HEK293 (cell line): ENCODE data around the gene RNF144A.

ENCODE experiments used
- HOXA7 ChIP-seq: sonication (generic); formaldehyde crosslinking; IDR thresholded peaks from 2 replicates; pipeline ENCODE4 v1.8.1; 2022; ENCODE audit warnings: missing genetic modification reagents, borderline replicate concordance
- SETDB1 ChIP-seq: IDR thresholded peaks from one replicate; pipeline ENCODE4 v1.6.1; 2017; ENCODE audit warnings: mild to moderate bottlenecking, low read length, moderate library complexity, mixed read lengths; ENCODE audit not compliant: insufficient read length
- ZNF707 ChIP-seq: fragments of 450-650 bp; formaldehyde crosslinking; IDR thresholded peaks from 2 replicates; pipeline ENCODE4 v1.5.1; 2016; ENCODE audit warnings: missing biosample characterization, missing genetic modification characterization
- ZNF777 ChIP-seq: fragments of 450-650 bp; formaldehyde crosslinking; IDR thresholded peaks from 2 replicates; pipeline ENCODE4 v1.5.1; 2017; ENCODE audit warnings: missing biosample characterization, missing genetic modification characterization, borderline replicate concordance
- ZNF843 ChIP-seq: fragments of 450-650 bp; formaldehyde crosslinking; IDR thresholded peaks from 2 replicates; pipeline ENCODE4 v1.5.1; 2016; ENCODE audit warnings: missing biosample characterization, missing genetic modification characterization
- TF ChIP-seq, protein P1 (sequence below): fragments of 450-650 bp; formaldehyde crosslinking; IDR thresholded peaks from 2 replicates; pipeline ENCODE4 v1.5.1; 2016; ENCODE audit warnings: missing biosample characterization, missing genetic modification characterization

DNA sequence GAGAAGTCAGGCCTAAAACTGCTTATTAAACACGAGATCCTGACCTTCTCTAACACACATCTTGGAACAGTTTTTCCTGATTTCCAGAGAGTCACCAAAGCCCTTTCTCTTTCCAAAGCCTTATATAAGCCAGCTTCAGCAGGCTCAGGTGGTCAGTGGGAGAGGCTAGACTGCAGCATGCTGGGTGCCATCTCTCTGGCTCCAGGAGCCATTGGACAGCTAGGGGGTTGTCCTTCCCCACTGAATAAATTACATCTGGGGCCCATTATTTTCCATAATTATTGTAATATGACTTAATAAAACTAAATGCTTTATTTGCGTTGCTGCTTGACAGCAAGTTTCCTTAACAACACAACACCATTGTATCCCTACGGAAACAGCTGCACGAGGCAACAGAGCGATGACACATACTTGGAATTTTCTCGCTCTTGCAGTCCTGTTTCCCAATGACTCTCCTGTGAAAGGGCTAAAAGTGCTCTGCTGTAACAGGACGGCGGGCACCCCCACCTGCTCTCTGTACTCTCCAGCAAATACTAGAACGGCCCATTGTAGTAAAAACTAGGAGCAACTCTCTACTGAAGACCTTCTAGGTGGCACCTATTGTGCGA lies 160.6 kb downstream of the RNF144A start:
- TF ChIP-seq, protein P1, sequence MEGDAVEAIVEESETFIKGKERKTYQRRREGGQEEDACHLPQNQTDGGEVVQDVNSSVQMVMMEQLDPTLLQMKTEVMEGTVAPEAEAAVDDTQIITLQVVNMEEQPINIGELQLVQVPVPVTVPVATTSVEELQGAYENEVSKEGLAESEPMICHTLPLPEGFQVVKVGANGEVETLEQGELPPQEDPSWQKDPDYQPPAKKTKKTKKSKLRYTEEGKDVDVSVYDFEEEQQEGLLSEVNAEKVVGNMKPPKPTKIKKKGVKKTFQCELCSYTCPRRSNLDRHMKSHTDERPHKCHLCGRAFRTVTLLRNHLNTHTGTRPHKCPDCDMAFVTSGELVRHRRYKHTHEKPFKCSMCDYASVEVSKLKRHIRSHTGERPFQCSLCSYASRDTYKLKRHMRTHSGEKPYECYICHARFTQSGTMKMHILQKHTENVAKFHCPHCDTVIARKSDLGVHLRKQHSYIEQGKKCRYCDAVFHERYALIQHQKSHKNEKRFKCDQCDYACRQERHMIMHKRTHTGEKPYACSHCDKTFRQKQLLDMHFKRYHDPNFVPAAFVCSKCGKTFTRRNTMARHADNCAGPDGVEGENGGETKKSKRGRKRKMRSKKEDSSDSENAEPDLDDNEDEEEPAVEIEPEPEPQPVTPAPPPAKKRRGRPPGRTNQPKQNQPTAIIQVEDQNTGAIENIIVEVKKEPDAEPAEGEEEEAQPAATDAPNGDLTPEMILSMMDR (tag by site-specific recombination) = no peak
- TF ChIP-seq ZNF843 (tag by site-specific recombination) (no peak), HOXA7 (CRISPR knock-in tag) (no peak), ZNF707 (tag by site-specific recombination) (no peak), SETDB1 (no peak), ZNF777 (no peak)
